KMS-11 (cell line): ENCODE measurements around the gene SYTL3.

Source experiments
- H2AFZ ChIP-seq: fragments of 200-600 bp; sonication (generic); 2 replicates; pipeline ENCODE4 v1.6.1; 2016; ENCODE audit warnings: antibody characterized with exemption, mixed run types, low read depth
- H3K27ac ChIP-seq: fragments of 200-600 bp; sonication (generic); 2 replicates; pipeline ENCODE4 v1.6.1; 2016; ENCODE audit warnings: mild to moderate bottlenecking, mixed run types
- H3K27me3 ChIP-seq: fragments of 200-600 bp; sonication (generic); 2 replicates; pipeline ENCODE4 v1.6.1; 2017; ENCODE audit warnings: mild to moderate bottlenecking, low read depth, mixed run types, moderate library complexity; ENCODE audit not compliant: insufficient read depth
- H3K36me3 ChIP-seq: fragments of 200-600 bp; sonication (generic); 2 replicates; pipeline ENCODE4 v1.6.1; 2017; ENCODE audit warnings: mild to moderate bottlenecking, mixed run types; ENCODE audit not compliant: insufficient read depth
- H3K4me1 ChIP-seq: fragments of 200-600 bp; sonication (generic); 2 replicates; pipeline ENCODE4 v1.6.1; 2016; ENCODE audit warnings: mild to moderate bottlenecking, low read depth, mixed run types; ENCODE audit not compliant: poor library complexity, severe bottlenecking
- H3K4me2 ChIP-seq: fragments of 200-600 bp; sonication (generic); 2 replicates; pipeline ENCODE4 v1.7.0; 2016; ENCODE audit warnings: mild to moderate bottlenecking, mixed run types
- H3K4me3 ChIP-seq: fragments of 200-600 bp; sonication (generic); IDR thresholded peaks from 2 replicates; pipeline ENCODE4 v1.6.1; 2017; ENCODE audit warnings: low read depth, low read length, mixed read lengths; ENCODE audit not compliant: insufficient read depth
- H3K79me2 ChIP-seq: fragments of 200-600 bp; sonication (generic); 2 replicates; pipeline ENCODE4 v1.6.1; 2016; ENCODE audit warnings: low read depth, mixed run types; ENCODE audit not compliant: insufficient read depth
- H3K9ac ChIP-seq: fragments of 200-600 bp; sonication (generic); 2 replicates; pipeline ENCODE4 v1.6.1; 2016; ENCODE audit warnings: mild to moderate bottlenecking, mixed run types
- H4K20me1 ChIP-seq: fragments of 200-600 bp; sonication (generic); 2 replicates; pipeline ENCODE4 v1.6.1; 2016; ENCODE audit warnings: mild to moderate bottlenecking, mixed run types; ENCODE audit not compliant: insufficient read depth
- TF ChIP-seq, protein P1 (sequence below): fragments of 200-600 bp; sonication (generic); conservative IDR thresholded peaks from 2 replicates; pipeline ENCODE4 v1.6.1; 2017; ENCODE audit warnings: low read depth, mild to moderate bottlenecking, antibody characterized with exemption, low read length, moderate library complexity, mixed read lengths

The SYTL3 gene

GRCh38 chr6:158771399-158772152, 121.7 kb downstream of the SYTL3 start:
- TF ChIP-seq, protein P1, sequence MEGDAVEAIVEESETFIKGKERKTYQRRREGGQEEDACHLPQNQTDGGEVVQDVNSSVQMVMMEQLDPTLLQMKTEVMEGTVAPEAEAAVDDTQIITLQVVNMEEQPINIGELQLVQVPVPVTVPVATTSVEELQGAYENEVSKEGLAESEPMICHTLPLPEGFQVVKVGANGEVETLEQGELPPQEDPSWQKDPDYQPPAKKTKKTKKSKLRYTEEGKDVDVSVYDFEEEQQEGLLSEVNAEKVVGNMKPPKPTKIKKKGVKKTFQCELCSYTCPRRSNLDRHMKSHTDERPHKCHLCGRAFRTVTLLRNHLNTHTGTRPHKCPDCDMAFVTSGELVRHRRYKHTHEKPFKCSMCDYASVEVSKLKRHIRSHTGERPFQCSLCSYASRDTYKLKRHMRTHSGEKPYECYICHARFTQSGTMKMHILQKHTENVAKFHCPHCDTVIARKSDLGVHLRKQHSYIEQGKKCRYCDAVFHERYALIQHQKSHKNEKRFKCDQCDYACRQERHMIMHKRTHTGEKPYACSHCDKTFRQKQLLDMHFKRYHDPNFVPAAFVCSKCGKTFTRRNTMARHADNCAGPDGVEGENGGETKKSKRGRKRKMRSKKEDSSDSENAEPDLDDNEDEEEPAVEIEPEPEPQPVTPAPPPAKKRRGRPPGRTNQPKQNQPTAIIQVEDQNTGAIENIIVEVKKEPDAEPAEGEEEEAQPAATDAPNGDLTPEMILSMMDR = no peak
- Histone ChIP-seq H3K9ac (no peak overlapping the region), H3K27me3 (no peaks in the 10 kb centered on the region), H3K36me3 (peaks cover 11% of the 10 kb centered on the region; the same call in 1 of the 2 replicates), H3K27ac (no peak overlapping the region), H3K4me2 (no peak overlapping the region), H4K20me1 (no peaks in the 10 kb centered on the region), H3K79me2 (no peaks in the 10 kb centered on the region), H3K4me3 (no peak overlapping the region), H2AFZ (no peak overlapping the region), H3K4me1 (no peaks in the 10 kb centered on the region)

- no peaks in the 10 kb centered on the region for H4K20me1 ChIP-seq
Measured at GRCh38 chr6:158772172-158772571, 122.3 kb downstream of the SYTL3 start.

GRCh38 chr6:158772851-158773371, 123.1 kb downstream of the SYTL3 start:
- no peak overlapping the region for H2AFZ ChIP-seq
- no peak overlapping the region for H3K4me3 ChIP-seq
- H3K27me3 ChIP-seq = no peaks in the 10 kb centered on the region
- TF ChIP-seq, protein P1 = no peak
- H3K4me1 ChIP-seq = no peaks in the 10 kb centered on the region
- H3K27ac ChIP-seq = no peak overlapping the region
- H4K20me1 ChIP-seq = no peaks in the 10 kb centered on the region
- H3K79me2 ChIP-seq = no peaks in the 10 kb centered on the region
- peaks cover 10% of the 10 kb centered on the region; the same call in 1 of the 2 replicates for H3K36me3 ChIP-seq
- no peak overlapping the region for H3K9ac ChIP-seq
- H3K4me2 ChIP-seq = no peak overlapping the region

More at GRCh38 chr6:158772172-158772571, 122.3 kb downstream of the SYTL3 start:
- Histone ChIP-seq H3K9ac (no peak overlapping the region), H3K27me3 (no peaks in the 10 kb centered on the region), H3K4me2 (no peak overlapping the region), H2AFZ (no peak overlapping the region), H3K27ac (no peak overlapping the region), H3K4me1 (no peaks in the 10 kb centered on the region), H3K79me2 (no peaks in the 10 kb centered on the region), H3K4me3 (no peak overlapping the region), H3K36me3 (peaks cover 9% of the 10 kb centered on the region; the same call in 1 of the 2 replicates)
- TF ChIP-seq, protein P1 = no peak

DNA sequence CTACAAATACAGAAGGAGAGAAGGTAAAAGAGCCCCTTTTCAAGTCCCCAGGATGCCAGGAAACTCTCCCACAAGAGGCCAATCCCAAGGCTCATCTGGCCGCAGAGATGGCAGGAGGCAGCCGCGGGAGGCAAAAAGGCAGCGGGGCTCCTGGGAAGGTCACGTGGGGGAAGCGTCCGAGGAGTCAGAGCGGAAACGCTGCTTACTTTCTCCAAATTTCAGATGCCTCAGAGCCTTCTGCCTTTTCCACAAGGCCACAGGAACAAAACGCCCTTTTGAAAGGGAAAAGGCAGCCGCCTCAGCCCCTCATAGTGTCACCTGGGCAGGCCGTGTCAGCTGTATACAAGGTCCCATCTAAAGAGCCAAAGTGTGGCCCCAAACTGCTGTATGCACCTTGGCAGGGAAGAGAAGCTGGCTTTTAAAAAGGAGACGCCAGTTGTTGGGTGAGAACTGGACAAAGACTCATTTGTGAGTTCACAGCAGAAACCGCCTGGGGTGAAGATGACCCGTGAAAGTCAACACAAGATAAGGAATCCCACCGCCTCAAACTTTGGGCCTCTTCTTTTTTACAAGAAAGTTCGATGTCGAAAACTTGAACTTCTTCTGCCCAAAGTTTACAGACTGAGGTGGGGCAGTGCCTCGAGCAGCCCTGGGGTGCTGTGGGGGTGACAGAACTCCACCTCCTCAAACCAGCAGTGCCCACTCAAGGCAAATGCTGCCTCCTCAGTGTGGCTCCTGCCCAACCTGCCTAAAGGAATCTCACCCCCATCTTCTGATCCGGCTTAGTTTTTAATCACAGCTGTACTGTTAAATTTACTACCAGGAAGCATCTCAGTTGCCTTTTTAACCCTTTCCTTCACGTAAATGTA, 124.0 kb downstream of the SYTL3 start:
- peaks cover 4% of the 10 kb centered on the region; the same call in 1 of the 2 replicates for H3K79me2 ChIP-seq
- TF ChIP-seq, protein P1 = no peak
- H3K4me1 ChIP-seq = no peaks in the 10 kb centered on the region
- H3K4me3 ChIP-seq = no peak overlapping the region
- no peak overlapping the region for H3K4me2 ChIP-seq
- H3K36me3 ChIP-seq = peaks cover 10% of the 10 kb centered on the region; the same call in 1 of the 2 replicates
- no peaks in the 10 kb centered on the region for H3K27me3 ChIP-seq
- no peaks in the 10 kb centered on the region for H4K20me1 ChIP-seq
- H3K27ac ChIP-seq = no peak overlapping the region
- no peak overlapping the region for H2AFZ ChIP-seq
- no peak overlapping the region for H3K9ac ChIP-seq
